ENCODE results near the gene DENND2A. TPM values are rescaled to one million over a fixed set of nuclear protein-coding genes. Genes with fewer than 3 reads are reported as not detected.

The DENND2A gene
- total RNA-seq, 1 experiment from 2014 or later: 10.0 TPM

DNA sequence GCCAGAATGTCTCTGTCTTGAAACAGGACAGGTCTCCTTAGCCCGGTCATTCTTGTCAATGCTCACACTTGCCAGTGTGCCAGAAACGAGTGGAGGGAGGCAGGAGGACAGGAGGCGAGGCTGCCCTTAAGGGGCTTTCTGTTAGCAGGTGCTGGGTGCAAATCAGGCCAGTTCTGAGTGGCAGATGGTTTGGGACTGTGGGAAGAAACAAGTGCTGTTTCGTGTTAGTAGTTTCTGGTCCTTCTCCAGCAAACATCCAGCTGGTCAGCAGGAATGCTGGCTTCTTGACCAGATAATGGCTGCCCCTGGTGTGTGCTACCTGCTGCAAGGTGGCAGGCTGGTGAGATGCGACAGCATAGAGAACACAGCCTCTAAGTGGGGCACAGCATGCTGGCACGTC lies 47.7 kb upstream of the DENND2A start (continued):
- no peak for TF ChIP-seq JUN (CRISPR knock-in tag; IDR thresholded peaks at IDR 0.05)

DNA sequence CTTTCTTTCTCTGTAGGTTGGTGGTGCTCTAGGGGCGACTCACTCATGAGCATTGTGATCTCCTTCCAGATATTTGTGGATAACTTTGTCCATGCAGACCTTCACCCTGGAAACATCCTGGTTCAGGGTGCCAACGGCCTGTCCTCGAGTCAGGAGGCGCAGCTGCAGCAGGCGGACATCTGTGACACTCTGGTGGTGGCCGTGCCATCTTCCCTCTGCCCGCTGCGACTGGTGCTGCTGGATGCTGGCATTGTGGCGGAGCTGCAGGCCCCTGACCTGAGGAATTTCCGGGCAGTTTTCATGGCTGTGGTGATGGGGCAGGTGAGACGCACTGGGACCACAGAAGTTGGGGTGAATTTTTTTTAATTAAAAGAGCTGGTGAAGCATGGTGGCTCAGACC lies 46.3 kb upstream of the DENND2A start:
- TF ChIP-seq ZNF423 (CRISPR knock-in tag; IDR thresholded peaks at IDR 0.05) (no peak), ZNF138 (CRISPR knock-in tag; conservative IDR thresholded peaks at IDR 0.05) (no peak), SOX15 (CRISPR knock-in tag; IDR thresholded peaks at IDR 0.05) (no peak), NR1H2 (CRISPR knock-in tag; IDR thresholded peaks at IDR 0.05) (no peak), MYBL2 (CRISPR knock-in tag; IDR thresholded peaks at IDR 0.05) (no peak), SMAD3 (CRISPR knock-in tag; IDR thresholded peaks at IDR 0.05; ENCODE audit: borderline replicate concordance) (no peak), ZNF671 (CRISPR knock-in tag; IDR thresholded peaks at IDR 0.05) (no peak), FOXJ3 (CRISPR knock-in tag; IDR thresholded peaks at IDR 0.05; ENCODE audit: borderline replicate concordance) (no peak), IRF2 (CRISPR knock-in tag; IDR thresholded peaks at IDR 0.05; ENCODE audit: borderline replicate concordance, low read depth) (no peak), JAZF1 (CRISPR knock-in tag; IDR thresholded peaks at IDR 0.05) (no peak)
- TF ChIP-seq, protein P1, sequence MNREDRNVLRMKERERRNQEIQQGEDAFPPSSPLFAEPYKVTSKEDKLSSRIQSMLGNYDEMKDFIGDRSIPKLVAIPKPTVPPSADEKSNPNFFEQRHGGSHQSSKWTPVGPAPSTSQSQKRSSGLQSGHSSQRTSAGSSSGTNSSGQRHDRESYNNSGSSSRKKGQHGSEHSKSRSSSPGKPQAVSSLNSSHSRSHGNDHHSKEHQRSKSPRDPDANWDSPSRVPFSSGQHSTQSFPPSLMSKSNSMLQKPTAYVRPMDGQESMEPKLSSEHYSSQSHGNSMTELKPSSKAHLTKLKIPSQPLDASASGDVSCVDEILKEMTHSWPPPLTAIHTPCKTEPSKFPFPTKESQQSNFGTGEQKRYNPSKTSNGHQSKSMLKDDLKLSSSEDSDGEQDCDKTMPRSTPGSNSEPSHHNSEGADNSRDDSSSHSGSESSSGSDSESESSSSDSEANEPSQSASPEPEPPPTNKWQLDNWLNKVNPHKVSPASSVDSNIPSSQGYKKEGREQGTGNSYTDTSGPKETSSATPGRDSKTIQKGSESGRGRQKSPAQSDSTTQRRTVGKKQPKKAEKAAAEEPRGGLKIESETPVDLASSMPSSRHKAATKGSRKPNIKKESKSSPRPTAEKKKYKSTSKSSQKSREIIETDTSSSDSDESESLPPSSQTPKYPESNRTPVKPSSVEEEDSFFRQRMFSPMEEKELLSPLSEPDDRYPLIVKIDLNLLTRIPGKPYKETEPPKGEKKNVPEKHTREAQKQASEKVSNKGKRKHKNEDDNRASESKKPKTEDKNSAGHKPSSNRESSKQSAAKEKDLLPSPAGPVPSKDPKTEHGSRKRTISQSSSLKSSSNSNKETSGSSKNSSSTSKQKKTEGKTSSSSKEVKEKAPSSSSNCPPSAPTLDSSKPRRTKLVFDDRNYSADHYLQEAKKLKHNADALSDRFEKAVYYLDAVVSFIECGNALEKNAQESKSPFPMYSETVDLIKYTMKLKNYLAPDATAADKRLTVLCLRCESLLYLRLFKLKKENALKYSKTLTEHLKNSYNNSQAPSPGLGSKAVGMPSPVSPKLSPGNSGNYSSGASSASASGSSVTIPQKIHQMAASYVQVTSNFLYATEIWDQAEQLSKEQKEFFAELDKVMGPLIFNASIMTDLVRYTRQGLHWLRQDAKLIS (CRISPR knock-in tag; IDR thresholded peaks at IDR 0.05; ENCODE audit: borderline replicate concordance): no peak
- TF ChIP-seq, protein P2, sequence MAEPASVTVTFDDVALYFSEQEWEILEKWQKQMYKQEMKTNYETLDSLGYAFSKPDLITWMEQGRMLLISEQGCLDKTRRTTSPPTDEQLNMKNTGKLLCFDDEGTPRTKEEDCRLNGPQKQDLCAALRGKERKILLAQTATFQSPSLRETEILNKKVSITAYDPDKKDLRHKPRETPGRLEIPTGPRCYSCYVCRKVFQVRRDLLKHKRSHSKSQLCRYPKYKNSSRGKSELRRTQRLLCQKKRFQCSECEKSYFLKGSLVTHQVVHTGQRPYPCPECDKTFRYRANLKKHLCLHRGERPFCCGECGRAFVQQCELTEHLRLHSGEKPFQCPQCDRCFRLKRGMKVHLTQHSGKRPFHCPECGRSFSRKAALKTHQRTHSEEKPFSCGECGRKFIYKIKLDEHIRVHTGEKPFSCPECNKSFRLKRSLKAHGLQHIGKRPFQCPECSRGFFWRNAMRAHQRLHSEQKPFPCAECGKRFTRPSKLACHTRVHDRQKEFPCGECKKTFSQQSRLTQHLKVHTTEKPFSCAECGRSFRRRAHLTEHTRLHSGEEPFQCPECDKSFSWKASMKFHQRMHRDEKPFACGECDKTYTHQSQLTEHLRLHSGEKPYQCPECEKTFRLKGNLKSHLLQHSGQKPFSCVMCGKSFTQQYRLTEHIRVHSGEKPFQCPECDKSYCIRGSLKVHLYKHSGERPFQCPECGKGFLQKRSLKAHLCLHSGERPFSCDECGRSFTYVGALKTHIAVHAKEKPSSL (CRISPR knock-in tag; conservative IDR thresholded peaks at IDR 0.05): no peak
- TF ChIP-seq, protein P3, sequence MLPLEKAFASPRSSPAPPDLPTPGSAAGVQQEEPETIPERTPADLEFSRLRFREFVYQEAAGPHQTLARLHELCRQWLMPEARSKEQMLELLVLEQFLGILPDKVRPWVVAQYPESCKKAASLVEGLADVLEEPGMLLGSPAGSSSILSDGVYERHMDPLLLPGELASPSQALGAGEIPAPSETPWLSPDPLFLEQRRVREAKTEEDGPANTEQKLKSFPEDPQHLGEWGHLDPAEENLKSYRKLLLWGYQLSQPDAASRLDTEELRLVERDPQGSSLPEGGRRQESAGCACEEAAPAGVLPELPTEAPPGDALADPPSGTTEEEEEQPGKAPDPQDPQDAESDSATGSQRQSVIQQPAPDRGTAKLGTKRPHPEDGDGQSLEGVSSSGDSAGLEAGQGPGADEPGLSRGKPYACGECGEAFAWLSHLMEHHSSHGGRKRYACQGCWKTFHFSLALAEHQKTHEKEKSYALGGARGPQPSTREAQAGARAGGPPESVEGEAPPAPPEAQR (CRISPR knock-in tag; IDR thresholded peaks at IDR 0.05): no peak
- Mint-ChIP-seq H3K27ac (no peak overlapping the region), H3K36me3 (no peaks in the 10 kb centered on the region), H3K4me1 (no peaks in the 10 kb centered on the region), H3K27me3 (ENCODE audit: low read depth) (no peaks in the 10 kb centered on the region), H3K4me3 (no peak overlapping the region), H3K9me3 (no peaks in the 10 kb centered on the region)
- no peak for DNase-seq (ENCODE audit: low spot score)
- ATAC-seq: no peak
- ChIA-PET CTCF (interaction anchor here (0.7 to 2.4 kb wide), 2 partner anchors 12 to 46 kb away, joined by 3 to 8 read pairs; partner anchors contain the start of gene DENND2A), POLR2A (no interaction called here)

DNA sequence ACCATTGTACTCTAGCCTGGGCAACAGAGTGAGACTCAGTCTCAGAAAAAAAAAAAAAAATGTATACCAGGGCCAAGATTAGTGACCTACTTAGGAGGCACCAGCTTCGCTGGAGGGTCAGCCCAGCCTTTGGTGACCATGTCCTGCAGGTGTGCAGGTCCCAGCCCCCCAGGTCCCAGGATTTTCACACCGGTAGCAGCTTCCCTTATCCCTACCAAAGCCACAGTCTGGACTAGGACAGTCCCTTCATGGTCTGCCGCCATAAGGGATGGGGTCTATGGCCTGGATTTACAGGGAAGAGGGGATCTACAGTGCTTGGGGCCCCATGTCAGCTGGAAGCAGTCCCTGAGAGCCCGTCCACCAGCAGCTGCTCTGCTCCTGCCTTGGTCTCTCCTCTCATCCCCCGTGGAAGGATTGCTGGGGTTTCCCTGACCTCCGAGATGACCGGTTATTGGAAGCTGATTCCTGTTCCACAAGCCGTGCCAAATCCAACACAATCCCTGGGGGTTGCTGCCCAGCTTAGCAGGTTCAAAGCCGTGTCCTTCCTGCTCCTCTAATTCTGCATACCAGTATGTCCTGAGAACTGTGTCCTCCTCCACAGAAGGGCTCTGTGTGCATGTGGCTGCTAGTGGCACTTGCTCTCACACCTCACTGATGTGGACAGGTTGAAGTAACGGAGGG lies 44.9 kb upstream of the DENND2A start:
- ATAC-seq (no peak), DNase-seq (ENCODE audit: low spot score) (no peak)
- H3K27me3 Mint-ChIP-seq (ENCODE audit: low read depth): no peaks in the 10 kb centered on the region
- H3K9me3 Mint-ChIP-seq: no peaks in the 10 kb centered on the region
- no peak for TF ChIP-seq CREB1 (CRISPR knock-in tag; IDR thresholded peaks at IDR 0.05)
- no peak for TF ChIP-seq IRF2 (CRISPR knock-in tag; IDR thresholded peaks at IDR 0.05; ENCODE audit: borderline replicate concordance, low read depth)
- no peak for TF ChIP-seq ETV6 (CRISPR knock-in tag; IDR thresholded peaks at IDR 0.05)
- TF ChIP-seq TCF7 (CRISPR knock-in tag; IDR thresholded peaks at IDR 0.05; ENCODE audit: low read depth): no peak
- TF ChIP-seq MYBL2 (CRISPR knock-in tag; IDR thresholded peaks at IDR 0.05): no peak
- TF ChIP-seq, protein P4, sequence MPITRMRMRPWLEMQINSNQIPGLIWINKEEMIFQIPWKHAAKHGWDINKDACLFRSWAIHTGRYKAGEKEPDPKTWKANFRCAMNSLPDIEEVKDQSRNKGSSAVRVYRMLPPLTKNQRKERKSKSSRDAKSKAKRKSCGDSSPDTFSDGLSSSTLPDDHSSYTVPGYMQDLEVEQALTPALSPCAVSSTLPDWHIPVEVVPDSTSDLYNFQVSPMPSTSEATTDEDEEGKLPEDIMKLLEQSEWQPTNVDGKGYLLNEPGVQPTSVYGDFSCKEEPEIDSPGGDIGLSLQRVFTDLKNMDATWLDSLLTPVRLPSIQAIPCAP (CRISPR knock-in tag; IDR thresholded peaks at IDR 0.05): no peak
- no peak for TF ChIP-seq CBFB (CRISPR knock-in tag; IDR thresholded peaks at IDR 0.05; ENCODE audit: low read depth)
- no peak for TF ChIP-seq ZNF671 (CRISPR knock-in tag; IDR thresholded peaks at IDR 0.05)
- H3K4me1 Mint-ChIP-seq: no peaks in the 10 kb centered on the region
- no peak overlapping the region for H3K4me3 Mint-ChIP-seq
- ChIA-PET CTCF (interaction anchor here (2.4 kb wide), 1 partner anchor 11 kb away, joined by 8 read pairs; no protein-coding TSS in a partner anchor), POLR2A (no interaction called here)
- no peak overlapping the region for H3K27ac Mint-ChIP-seq
- peaks cover 5% of the 10 kb centered on the region for H3K36me3 Mint-ChIP-seq
